22Rv1 (cell line): ENCODE results near the gene NTRK3.

Source experiments
- CTCF ChIP-seq: fragments of 450-650 bp; IDR thresholded peaks from 2 replicates; pipeline ENCODE4 v1.5.1; 2017; ENCODE audit warnings: mild to moderate bottlenecking
- ZFX ChIP-seq: fragments of 450-650 bp; IDR thresholded peaks from 2 replicates; pipeline ENCODE4 v1.6.1; 2017; ENCODE audit warnings: antibody characterized with exemption, borderline replicate concordance

GRCh38 chr15:87850916-87851315 is 405.6 kb downstream of the NTRK3 start:
- TF ChIP-seq CTCF (no peak), ZFX (no peak)
